NCI-H748 (cell line): ENCODE results near the gene ST3GAL3.
"Not testable (repeated sequence)": the region's sequence is repeated elsewhere in the genome, so short reads cannot be mapped to it uniquely, and the experiment has no call there.

Experiments used
- DNase-seq: peaks from one replicate; lab custom pipeline; 2025; ENCODE audit not compliant: unreplicated experiment; lab: John Stamatoyannopoulos, UW

Gene ST3GAL3

DNA sequence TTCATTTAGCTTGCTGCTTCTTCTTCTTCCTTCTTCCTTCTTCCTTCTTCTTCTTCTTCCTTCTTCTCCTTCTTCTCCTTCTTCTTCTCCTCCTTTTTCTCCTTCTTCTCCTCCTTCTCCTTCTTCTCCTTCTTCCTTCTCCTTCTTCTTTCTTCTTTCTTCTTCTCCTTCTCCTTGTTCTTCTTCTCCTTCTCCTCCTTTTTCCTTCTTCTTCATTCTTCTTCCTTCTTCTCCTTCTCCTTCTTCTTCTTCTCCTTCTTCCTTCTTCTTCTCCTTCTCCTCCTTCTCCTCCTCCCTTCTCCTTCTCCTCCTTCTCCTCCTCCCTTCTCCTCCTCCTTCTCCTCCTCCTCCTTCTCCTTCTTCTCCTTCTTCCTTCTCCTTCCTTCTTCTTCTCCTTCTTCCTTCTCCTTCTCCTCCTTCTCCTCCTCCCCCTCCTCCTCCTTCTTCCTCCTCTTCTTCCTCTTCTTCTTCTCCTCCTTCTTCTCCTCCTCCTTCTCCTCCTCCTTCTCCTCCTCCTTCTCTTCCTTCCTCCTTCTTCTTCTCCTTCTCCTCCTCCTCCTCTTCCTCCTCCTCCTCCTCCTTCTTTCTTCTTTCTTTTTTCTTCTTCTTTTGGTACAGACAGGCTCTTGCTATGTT lies 110.1 kb downstream of the ST3GAL3 start:
- DNase-seq = no peak

DNA sequence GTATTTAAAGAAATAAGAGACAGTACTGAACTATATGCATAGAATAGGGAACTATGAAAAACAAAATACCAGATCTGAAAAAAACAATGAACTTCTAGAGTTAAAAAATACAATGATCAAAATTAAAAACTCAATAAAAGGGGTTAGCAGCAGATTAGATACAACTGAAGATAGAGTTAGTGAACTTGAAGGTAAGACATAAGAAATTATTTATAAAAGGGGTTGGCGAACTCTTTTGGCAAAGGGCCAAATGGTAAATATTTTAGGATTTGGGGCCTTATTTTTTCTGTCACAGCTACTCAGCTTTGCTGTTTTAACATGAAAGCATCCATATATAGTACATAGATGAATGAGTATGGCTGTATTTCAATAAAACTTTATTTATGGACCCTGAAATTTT lies 111.4 kb downstream of the ST3GAL3 start:
- DNase-seq = no peak

DNA sequence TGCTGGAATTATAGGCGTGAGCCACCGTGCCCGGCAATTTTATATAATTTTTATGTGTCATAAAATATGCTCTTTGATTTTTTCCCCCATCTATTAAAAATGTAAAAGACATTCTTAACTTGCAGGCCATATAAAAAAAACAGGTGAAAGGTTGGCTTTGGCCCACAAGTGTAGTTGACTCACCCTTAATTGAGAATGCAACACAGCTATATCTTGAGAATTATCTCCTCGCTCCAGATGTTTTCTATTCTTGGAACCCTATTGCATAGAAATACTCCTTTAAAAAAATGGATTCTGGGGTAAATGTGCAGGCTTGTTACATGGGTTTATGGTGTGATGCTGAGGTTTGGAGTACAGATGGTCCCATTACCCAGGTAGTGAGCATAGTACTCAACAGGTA lies 112.0 kb downstream of the ST3GAL3 start:
- no peak for DNase-seq

DNA sequence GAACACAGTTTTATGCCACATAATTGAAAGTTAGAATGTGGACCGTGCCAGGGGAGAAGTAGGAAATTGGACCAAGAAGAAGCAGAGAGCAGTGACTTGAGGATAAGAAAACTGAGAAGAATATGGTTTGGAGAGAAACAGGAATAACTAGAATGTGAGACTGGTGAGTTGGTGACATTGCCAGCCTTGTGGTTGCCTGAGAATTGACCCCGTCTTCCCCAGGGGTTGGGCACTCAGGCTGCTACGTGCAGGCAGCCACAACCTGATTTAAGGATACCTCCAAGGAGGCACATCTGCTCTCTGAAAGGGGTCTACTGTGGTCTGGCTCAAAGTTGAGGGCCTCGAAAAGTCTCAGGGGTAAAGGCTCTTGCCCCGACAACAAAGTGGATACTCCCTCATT lies 114.1 kb downstream of the ST3GAL3 start:
- DNase-seq = no peak

DNA sequence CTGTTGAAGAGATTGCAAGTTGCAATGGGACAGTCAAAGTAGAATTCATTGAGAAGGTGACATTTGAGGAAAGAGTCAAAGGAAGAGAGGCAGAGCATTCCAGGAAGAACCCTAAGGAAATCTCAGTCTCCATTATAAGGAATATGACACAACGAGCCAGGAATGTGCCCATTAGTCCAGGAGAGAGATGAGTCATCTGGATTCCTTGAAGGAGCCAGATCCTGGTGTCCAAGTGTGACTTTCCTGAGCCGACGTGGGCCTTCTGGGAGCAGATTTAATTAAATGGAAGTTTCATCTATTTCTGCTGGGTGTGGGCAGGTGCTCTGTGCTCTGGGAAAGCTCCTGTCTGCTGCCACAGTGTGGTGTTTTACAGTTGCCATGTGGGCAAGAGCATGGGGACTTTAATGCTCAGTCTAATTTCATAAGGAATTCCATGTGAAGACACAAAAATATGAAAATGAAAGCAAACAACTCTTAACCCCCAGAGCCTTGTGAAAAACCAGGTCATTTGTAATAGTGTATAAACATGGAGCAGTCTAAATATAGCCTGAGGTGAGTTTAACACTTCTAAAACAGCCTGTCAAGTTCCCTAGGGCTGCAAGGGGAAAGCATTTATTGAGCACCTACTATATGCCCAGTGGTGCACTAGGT lies 114.8 kb downstream of the ST3GAL3 start:
- no peak for DNase-seq

DNA sequence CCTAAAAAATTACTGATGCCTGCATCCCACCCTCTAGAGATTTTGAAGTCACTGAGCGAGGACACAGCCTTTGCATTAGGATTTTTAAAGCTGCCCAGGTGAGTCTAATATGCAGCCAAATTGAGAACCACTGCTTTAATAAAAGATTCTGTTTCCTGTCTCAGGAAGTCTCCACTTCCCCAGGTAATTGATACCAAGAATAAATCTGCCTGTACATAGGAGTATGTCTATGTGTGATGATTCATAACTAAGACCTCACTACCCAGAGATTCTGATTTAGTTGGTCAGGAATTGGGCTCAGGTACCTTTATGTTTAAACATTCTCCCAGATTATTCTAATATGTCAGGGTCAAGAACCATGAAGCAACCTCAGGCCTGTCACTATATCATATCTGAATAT lies 117.5 kb downstream of the ST3GAL3 start:
- DNase-seq = no peak

DNA sequence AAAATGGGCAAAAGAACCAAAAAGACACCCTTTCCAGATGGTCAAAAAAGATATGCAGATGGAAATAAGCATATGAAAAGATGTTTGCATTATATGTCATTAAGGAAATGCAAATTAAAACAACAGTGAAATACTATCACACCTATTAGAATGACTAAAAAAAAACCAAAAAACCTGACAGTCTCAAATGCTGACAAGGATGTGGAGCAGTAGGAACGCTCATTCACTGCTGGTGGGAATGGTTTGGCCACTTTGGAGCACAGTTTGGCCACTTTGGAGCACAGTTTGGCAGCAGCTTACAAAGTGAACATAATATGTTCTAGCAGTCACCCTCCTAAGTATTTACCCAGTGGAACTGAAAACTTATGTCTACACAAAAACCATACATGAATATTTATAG lies 121.2 kb downstream of the ST3GAL3 start:
- DNase-seq = no peak

DNA sequence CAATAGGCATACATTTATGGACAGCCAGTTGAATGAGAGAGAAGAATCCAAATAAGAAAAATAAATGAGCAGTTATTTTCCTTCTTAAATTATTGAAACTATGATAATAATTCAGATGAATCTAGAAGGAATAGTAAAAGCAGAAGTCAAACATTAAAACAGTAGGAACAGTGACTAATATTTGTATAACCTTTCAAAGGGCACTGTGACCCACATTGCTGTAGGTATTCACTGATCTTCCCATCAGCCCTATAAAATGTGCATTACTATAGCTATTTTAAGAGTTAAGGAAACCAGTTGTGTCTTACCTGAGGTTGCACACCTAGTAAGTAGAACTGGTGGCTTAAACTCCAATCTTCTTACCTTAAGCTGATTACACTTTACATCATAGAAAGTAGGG lies 123.5 kb downstream of the ST3GAL3 start:
- no peak for DNase-seq

DNA sequence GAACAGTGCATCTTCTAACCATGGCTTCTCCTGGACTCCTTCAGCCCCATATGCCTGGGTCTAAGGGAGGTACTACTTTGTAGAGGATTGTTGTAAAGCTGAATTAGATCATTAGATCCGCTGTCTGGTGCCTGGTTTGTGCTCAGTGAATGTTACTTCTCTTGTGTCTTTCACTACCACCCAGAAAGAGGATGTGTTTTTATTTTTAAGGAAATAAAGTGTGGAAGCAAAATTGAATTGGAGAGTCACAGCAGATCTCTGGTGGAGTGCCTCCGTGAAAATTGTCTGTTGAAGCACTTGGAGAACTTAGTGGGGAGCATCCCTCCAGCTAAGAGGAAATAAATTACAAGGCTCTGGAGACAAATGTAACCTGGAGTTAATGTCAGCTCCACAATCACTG lies 124.5 kb downstream of the ST3GAL3 start:
- no peak for DNase-seq

DNA sequence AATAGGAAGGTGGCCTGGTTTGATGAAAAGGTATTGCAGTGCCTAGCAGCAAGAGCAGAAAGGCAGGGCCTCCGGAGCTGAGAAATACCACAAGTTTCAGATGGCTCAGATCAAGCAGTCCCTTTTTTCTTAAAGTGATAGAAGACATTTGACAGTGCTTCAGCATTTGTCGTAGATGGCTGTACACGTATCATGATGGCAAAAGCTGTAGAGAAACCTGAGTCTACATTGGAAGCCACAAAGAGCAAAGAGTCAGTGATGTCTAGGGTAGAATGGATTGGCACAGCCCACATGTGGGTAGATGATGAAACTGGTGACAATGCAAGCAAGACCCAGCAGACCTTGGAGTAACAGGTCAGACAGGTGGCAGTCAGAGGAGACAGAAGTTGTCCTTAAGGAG lies 124.9 kb downstream of the ST3GAL3 start:
- no peak for DNase-seq

DNA sequence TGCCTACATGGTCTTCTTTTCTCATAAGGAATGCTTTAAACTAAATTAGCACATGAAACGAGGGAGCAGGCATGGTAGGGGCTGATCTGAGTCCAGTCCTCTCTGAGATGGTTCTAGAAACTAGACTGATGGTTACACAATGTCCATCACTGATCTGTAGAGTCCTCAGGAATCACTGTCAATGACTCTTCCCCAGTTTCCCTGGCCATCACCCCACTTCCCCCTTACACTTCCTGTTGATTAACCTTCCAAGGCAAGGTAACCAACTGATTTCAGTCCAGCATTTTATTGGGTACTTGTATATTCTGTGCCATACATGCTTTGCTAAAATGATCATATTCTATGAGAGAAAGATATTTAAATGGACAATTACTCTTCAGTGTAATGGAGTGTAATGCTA lies 125.7 kb downstream of the ST3GAL3 start:
- DNase-seq = no peak

DNA sequence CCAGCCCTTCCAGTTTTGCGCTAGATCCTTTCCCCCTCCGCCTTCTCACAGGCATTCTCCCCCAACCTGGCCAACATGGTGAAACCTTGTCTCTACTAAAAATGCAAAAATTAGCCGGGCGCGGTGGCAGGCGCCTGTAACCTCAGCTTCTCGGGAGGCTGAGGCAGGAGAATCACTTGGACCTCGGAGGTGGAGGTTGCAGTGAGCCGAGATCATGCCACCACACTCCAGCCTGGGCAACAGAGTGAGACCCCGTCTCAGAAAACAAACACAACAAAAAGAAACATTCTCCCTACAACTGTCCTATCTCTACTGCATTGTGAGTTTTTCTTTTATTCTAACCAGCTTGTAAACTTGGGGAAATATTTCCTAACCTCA lies 126.6 kb downstream of the ST3GAL3 start:
- DNase-seq = not testable (repeated sequence)

DNA sequence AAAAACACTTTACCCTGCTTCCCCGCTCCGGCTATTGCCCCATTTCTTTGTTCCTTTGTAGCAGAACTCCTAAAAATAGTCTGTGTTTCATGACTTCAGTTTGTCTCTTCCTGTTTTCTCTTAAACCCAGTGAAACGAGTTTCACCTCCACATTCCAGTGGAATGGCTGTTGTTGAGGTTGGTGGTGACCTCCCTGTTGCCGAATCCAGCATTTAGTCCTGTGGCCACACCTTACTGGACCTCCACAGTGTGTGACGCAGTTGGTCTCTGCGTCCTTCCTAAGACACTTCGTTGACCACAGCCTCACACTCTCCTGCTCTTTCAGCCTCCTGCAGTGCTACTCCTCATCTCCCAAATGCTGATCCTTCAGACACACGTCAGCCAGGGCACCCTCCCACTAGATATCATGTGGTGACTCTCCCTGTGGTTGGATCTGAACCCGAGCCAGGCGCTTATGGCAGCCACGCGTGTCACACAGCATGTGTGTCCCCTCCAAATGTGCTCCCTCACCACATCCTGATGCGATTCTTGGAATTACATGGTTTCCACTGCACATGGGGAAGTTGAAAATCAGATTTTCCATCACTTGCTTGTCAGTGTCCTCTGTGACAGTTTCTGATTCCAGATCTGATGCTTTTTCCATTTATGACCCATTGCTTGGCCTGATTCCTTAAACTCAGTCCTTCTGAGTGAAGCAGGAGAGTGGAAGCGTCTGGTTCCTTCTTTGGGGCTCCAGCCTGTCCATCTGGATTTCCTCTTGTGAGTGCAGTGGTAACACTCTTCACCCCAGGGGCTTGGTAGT lies 127.1 kb downstream of the ST3GAL3 start:
- DNase-seq = no peak

DNA sequence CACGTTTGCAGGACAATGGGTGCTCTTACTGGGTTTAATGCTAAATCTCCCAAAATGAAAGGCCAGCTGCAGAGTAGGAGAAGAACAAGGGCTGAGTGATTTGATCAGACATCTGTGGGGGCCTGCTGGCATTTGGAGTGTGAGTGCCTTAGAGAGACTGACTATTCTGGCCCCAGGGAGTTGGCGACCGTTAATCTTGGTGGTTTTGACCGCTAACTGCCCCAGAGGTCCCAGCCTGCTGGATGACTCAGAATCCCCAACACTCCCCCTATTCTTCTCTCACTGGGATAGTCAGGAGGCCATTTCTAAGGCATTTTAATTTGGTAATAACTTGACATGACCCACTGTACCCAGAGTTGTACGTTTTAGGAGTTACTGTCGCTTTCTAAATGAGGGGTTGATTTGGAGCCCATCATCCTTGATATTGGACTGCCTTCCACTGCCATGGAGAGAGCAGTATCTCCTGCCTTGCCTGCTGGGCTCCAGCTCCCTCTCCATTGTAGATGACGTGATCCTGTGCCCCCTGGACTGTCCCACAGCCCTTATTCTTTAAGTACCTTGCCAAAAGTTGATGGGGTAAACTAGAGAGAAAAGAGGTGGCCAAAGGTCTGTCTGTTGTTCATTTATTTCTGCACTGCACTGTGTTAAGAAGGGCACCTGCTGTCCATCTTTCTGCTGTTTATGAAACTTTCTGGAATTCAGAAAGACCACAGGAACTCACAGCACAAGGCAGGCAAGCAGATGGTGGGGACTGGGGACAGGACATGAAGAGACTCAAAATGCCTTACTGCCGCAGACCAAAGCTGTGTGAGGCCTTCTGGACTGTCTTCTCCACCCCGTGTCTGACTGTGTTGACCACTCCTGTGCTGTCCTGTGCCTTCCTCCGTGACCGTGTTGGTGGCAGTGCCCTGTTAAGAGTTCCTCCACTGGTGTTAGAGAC lies 128.0 kb downstream of the ST3GAL3 start:
- no peak for DNase-seq

DNA sequence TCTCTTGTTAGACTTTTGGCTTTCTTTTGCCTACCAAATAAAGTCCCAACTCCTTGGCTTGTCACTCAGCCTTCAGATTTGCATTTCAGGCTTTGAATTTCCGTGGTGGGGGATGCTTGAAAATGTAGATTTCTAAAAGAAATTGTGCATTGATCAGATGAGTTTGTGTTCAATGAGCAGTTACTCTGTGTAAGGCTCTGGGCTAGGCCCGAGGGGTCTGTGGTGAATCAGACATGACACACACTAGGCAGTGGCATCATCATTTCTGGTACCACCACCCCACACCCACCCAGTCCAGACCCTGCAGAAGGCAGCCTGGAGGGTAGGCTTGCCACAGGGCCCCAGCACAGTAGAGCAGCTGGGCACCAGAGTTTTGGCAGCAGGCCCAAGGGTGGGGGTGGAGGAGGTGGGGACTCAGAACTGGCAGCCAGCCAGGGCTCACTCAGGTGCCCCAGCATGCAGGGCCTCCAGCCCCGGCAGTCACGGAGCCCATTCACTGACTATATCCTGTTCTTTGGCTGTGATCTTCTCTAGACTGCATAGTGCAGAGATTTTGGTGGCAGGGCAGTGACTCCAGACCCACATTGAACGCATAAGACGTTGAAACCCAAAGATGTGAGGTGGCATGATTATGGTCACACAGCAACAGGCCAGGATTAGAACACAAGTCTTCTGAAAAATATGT lies 129.1 kb downstream of the ST3GAL3 start:
- peak; percentile 99 for DNase-seq

DNA sequence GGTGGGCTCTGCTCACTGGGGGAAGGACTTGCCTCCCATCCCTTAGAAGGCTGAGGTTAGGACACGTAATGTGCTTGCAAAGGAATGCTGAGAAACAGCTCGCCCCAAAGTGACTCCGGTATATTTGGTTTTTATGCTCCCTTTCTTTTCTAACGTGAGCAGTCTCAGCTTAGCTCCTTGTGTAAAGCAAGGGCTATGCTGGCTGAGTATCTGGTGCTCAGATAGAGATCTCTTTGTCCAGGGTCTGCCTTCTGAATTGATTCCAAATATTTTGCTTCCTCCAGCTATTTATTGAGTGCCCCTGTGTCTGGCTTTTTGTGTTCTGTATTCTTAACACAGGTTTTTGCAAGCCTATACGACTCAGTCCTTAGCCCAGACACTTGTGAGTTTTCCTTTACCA lies 131.7 kb downstream of the ST3GAL3 start:
- no peak for DNase-seq

DNA sequence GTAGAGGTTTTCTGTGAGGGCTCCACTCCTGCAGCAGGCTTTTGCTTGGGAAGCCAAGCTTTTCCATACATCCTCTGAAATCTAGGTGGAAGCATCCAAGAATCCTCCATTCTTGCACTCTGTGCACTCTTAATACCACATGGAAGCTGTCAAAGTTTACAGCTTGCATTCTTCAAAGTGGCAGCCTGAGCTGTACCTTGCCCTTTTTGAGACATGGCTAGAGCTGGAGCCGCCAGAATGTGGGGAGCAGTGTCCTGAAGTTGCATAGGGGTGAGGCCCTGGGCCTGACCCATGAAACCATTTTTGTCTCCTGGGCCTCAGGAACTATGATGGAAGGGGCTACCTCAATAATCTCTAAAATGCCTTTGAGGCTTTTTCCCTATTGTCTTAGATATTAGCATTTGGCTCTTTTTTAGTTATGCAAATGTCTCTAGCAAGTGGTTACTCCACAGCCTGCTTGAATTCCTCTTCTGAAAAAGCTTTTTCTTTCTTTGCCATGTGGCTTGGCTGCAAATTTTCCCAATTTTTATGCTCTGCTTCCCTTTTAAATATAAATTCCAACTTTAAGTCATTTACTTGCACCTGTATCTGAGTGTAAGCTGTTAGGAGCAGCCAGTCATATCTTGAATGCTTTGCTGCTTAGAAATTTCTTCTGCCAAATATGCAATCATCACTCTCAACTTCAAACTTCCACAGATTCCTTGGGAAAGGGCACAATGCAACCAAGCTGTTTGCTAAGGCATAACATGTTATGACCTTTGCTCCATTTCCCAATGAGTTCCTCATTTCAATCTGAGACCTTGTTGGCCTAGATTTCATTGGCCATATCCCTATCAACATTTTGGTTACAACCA lies 134.2 kb downstream of the ST3GAL3 start:
- DNase-seq = no peak

DNA sequence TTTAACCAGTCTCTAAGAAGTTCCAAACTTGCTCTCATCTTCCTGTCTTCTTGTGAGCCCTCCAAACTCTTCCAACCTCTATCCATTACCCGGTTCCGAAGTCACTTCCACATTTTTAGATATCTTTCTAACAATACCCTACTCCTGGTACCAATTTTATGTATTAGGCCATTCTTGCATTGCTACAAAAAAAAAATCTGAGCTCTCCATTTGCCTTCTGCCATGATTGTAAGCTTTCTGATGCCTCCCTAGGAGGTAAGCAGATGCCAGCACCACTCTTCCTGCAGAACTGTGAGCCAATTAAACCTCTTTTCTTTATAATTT lies 134.8 kb downstream of the ST3GAL3 start:
- DNase-seq = no peak

DNA sequence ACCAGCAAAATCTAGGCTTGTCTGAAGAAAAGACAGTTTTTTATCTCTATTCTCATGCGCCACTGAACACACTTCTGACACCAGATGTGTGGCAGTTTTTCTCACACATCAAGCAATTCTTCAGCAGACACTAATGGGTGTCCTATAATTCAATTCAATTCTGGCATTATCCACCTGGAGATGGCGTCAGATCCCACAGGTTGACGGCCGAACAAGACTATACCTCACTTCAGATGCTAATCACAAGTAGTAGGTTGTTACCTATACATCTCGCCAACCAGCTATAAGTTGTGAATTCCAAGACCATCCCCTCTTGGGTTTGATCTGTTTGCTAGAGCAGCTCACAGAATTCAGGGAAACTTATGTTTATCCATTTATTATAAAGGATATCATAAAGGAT lies 136.3 kb downstream of the ST3GAL3 start:
- DNase-seq = peak; percentile 66

DNA sequence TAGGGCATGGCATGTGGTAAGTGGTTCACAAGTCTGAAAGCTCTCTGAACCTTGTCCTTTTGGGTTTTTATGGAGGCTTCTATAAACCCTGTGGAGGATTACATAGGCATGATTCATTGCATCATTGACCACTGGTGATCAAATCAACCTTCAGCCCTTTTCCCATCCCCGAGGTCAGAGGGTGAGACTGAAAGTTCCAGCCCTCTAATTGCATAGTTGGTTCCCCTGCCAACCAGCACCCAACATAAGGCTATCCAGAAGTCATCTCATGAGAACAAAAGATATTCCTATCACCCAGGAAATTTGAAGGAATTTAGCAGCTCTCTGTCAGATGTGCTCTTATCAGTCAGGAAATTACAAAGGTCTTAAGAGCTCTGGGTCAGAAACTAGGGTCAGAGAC lies 136.8 kb downstream of the ST3GAL3 start:
- DNase-seq = no peak
